Lower lobe of right lung (tissue), 2 donors: Measurements from ENCODE around the gene DOC2A. TPM values are rescaled to one million over a fixed set of nuclear protein-coding genes. Genes with fewer than 3 reads are reported as not detected.
"Not testable (repeated sequence)": the region's sequence is repeated elsewhere in the genome, so short reads cannot be mapped to it uniquely, and the experiment has no call there.

Source experiments
- ATAC-seq, 2 donors: fragments of 200-7000 bp; cut with Tn5 transposase; one replicate each; pipeline ENCODE4 v1.9.1; 2020 to 2022; ENCODE audit warnings: mild to moderate bottlenecking in 2 of 2, moderate library complexity in 2 of 2
- DNase-seq: peaks from one replicate; pipeline ENCODE4 v3.0.0-alpha.2; 2020
- H3K27ac ChIP-seq: fragments of 200-600 bp; one replicate; pipeline ENCODE4 v1.8.0; 2022
- H3K27me3 ChIP-seq: fragments of 200-600 bp; one replicate; pipeline ENCODE4 v1.8.0; 2022; ENCODE audit warnings: low read depth
- H3K36me3 ChIP-seq: fragments of 200-600 bp; one replicate; pipeline ENCODE4 v1.8.0; 2022; ENCODE audit warnings: mild to moderate bottlenecking
- H3K4me1 ChIP-seq: fragments of 200-600 bp; one replicate; pipeline ENCODE4 v1.8.0; 2022
- H3K4me3 ChIP-seq: fragments of 200-600 bp; one replicate; pipeline ENCODE4 v1.8.0; 2022; ENCODE audit warnings: mild to moderate bottlenecking
- H3K9me3 ChIP-seq: fragments of 200-600 bp; one replicate; pipeline ENCODE4 v1.8.0; 2022
- intact Hi-C: fragments of 100-400 bp; cut with DNase I; formaldehyde crosslinking; loops from one replicate; pipeline ENCODE4 v1.11.0; 2022
- total RNA-seq: library from RNA; stranded (reverse); fragmentation: NEBNext Ultra II Directional; extraction: Animal tissue kit (Norgen Biotek cat#: 25700); gene quantifications from one replicate; pipeline ENCODE4 v1.2.1, GENCODE V29; 2021
- TF ChIP-seq, protein P1 (sequence below): fragments of 200-600 bp; IDR thresholded peaks from one replicate; pipeline ENCODE4 v1.8.0; 2022; ENCODE audit warnings: antibody characterized with exemption, mild to moderate bottlenecking
- donor health status: DM: no; HTN: yes; CAD: no; lungs with severe emphysema.

DOC2A gene
- total RNA-seq, 1 donor from 2014 or later: 6.4 TPM

DNA sequence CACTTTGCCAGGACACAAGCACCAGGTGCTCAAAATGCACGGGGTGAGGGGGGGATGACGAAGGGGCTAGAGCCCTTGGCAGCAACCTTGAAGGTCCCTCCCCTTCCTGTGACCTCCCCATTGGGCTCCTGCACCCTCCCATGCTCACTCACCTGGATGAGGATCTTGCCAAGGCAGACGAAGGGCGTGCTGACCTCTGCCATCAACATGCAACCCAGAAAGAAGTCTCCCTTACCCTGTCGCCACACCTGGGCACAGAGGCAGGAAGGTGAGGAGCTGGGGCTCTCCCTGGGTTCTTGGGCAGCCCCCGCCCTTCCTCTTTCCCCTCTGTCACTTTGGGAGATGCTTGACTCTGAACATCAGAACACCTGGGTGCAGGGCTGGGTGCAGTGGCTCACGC lies 14.7 kb upstream of the DOC2A start:
- H3K4me3 ChIP-seq: no peak overlapping the region
- H3K9me3 ChIP-seq: no peaks in the 10 kb centered on the region
- TF ChIP-seq, protein P1, sequence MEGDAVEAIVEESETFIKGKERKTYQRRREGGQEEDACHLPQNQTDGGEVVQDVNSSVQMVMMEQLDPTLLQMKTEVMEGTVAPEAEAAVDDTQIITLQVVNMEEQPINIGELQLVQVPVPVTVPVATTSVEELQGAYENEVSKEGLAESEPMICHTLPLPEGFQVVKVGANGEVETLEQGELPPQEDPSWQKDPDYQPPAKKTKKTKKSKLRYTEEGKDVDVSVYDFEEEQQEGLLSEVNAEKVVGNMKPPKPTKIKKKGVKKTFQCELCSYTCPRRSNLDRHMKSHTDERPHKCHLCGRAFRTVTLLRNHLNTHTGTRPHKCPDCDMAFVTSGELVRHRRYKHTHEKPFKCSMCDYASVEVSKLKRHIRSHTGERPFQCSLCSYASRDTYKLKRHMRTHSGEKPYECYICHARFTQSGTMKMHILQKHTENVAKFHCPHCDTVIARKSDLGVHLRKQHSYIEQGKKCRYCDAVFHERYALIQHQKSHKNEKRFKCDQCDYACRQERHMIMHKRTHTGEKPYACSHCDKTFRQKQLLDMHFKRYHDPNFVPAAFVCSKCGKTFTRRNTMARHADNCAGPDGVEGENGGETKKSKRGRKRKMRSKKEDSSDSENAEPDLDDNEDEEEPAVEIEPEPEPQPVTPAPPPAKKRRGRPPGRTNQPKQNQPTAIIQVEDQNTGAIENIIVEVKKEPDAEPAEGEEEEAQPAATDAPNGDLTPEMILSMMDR: no peak
- no peak for DNase-seq
- peaks cover 43% of the 10 kb centered on the region for H3K27me3 ChIP-seq
- intact Hi-C loops: no loop called here
- peaks cover 14% of the 10 kb centered on the region for H3K4me1 ChIP-seq
- H3K27ac ChIP-seq: no peak overlapping the region
- ATAC-seq: no peak
- H3K36me3 ChIP-seq: no peaks in the 10 kb centered on the region

DNA sequence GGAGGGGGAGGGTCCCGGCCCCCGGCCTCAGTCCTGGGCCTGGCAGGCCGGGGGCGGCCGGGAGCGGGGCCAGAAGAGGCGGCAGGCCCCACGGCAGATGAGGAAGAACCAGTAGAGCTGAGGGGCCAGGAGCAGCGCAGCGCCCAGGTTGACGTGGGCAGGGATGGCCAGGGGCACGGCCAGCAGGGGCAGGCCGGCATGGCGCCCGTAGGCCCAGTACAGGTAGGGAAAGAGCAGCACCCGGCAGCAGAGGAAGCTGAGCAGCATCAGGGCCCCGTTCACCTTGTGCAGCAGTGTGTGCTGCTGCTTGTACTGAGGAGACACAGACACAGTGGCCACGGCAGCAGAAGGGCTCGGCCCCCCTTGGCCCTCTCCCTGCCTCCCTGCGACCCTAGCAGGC lies 14.3 kb upstream of the DOC2A start:
- TF ChIP-seq, protein P1: no peak
- intact Hi-C loops: no loop called here
- no peak overlapping the region for H3K4me3 ChIP-seq
- peaks cover 41% of the 10 kb centered on the region for H3K27me3 ChIP-seq
- ATAC-seq (no peak), DNase-seq (no peak)
- H3K4me1 ChIP-seq: peaks cover 14% of the 10 kb centered on the region
- no peaks in the 10 kb centered on the region for H3K9me3 ChIP-seq
- no peak overlapping the region for H3K27ac ChIP-seq
- no peaks in the 10 kb centered on the region for H3K36me3 ChIP-seq

DNA sequence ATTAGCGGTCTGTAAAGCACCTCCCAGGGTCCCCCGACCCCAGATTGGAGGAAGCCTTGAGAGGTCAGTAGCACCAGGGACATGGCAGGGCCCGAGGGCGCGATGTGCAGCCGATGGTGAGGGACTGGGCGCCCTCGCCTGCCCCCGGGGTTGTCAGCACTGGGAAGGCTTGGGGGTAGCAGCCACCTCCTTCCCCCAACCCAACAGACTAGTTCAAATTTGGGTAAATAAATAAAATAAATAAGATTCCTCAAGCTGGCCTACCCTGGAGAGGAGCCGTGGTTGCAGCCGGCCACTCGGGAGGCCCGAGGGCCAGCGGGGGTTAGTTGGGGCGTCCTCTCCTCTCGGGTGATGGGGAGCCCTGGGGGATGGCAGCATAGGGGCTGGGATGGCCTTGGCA lies 13.6 kb upstream of the DOC2A start:
- H3K4me1 ChIP-seq: peaks cover 14% of the 10 kb centered on the region
- TF ChIP-seq, protein P1: no peak
- H3K9me3 ChIP-seq: no peaks in the 10 kb centered on the region
- no peak overlapping the region for H3K27ac ChIP-seq
- intact Hi-C loops: no loop called here
- ATAC-seq: no peak
- no peaks in the 10 kb centered on the region for H3K36me3 ChIP-seq
- H3K27me3 ChIP-seq: peaks cover 34% of the 10 kb centered on the region
- no peak for DNase-seq
- no peak overlapping the region for H3K4me3 ChIP-seq

DNA sequence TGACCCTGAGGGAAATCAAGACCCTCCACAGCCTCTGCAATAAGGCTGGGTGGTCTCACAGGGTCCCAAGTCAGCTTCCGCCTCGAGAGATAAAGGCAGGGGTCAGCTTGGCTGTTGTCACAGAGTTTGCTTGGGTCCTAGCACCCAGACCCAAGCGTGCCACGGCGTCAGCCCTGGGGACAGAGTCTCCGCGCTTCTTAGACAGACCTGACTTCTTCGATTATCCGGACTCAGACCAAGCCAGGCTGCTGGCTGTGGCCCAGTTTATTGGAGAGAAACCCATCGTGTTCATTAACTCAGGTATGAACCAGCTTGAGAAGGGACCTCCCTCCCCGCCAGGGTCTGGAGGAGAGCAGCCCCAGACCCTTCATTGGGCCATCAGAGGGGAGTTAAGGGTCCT lies 12.8 kb upstream of the DOC2A start:
- TF ChIP-seq, protein P1: no peak
- intact Hi-C loops: no loop called here

DNA sequence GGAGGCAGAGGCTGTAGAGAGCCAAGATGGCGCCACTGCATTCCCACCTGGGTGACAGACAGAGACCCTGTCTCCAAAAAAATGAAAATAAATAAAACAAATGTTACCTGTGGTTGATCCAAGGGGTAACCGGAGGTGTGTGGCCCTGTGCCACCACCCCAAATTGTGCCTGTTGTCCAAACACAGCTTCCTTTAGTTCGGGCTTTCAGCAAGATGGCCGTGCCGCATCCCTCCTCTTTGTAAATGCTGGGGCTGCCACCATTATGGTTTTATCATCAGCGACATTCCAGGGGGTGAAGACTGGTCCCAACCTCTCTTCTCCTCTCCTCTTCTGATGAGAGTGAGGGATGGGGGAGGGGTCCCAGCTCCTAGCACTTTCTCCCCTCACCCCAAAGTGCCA lies 12.1 kb upstream of the DOC2A start, which contains the start of gene C16orf92:
Gene C16orf92, plus strand, starts transcription at position 312 of the 400 bp plus-strand sequence. CDS start 143 bp downstream, outside the sequence.
- intact Hi-C loops: no loop called here
- Histone ChIP-seq H3K27me3 (peaks cover 23% of the 10 kb centered on the region), H3K4me1 (peaks cover 14% of the 10 kb centered on the region), H3K27ac (no peak within 1 kb of the TSS), H3K36me3 (no peaks in the 10 kb centered on the region), H3K9me3 (no peaks in the 10 kb centered on the region), H3K4me3 (no peak within 1 kb of the TSS)
- DNase-seq: no peak
- TF ChIP-seq, protein P1: no peak
- no peak for ATAC-seq

More for the DNA sequence above, 12.8 kb upstream of the DOC2A start:
- H3K9me3 ChIP-seq: no peaks in the 10 kb centered on the region
- peaks cover 14% of the 10 kb centered on the region for H3K4me1 ChIP-seq
- H3K36me3 ChIP-seq: no peaks in the 10 kb centered on the region
- H3K4me3 ChIP-seq: no peak overlapping the region
- no peak for DNase-seq
- H3K27me3 ChIP-seq: peaks cover 26% of the 10 kb centered on the region
- H3K27ac ChIP-seq: no peak overlapping the region
- no peak for ATAC-seq

DNA sequence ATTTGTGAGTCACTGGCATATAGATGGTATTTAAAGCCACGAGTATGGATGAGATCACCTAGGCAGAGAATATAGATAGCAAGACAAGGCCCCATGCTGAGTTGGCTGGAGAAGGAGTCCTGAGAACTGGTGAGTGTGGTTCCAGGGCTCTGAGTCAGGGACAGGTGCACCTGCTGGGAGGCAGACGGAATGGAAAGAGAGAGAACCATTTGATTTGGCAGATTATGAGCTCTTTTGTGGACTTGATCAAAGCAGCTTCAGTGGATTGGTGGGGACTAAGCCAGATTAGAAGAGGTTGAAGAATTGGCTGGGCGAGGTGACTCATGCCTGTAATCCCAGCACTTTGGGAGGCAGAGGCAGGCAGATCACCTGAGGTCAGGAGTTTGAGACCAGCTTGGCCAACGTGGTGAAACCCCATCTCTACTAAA lies 7.9 kb upstream of the DOC2A start:
- intact Hi-C loops: no loop called here
- Histone ChIP-seq H3K27ac (no peak overlapping the region), H3K27me3 (no peaks in the 10 kb centered on the region), H3K4me3 (no peak overlapping the region), H3K4me1 (peaks cover 14% of the 10 kb centered on the region), H3K9me3 (no peaks in the 10 kb centered on the region), H3K36me3 (no peaks in the 10 kb centered on the region)
- TF ChIP-seq, protein P1: no peak
- no peak for ATAC-seq
- no peak for DNase-seq

DNA sequence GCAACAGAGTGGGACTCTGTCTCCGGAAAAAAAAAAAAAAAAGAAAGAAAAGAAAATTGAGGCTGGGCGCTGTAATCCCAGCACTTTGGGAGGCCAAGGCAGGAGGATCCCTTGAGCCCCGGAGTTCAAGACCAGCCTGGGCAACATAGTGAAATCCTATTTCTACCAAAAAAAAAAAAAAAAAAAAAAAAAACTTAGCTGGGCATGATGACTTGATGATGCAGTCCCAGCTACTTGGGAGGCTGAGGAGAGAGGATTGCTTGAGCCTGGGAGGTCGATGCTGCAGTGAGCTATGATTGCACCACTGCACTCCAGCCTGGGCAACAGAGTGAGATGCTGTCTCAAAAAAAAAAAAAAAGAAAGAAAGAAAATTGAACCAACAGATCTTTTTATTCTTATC lies 7.1 kb upstream of the DOC2A start:
- DNase-seq, intact Hi-C loops, H3K9me3 ChIP-seq, H3K4me3 ChIP-seq, ATAC-seq, H3K27me3 ChIP-seq, H3K36me3 ChIP-seq, H3K27ac ChIP-seq: not testable (repeated sequence)
- peaks cover 14% of the 10 kb centered on the region for H3K4me1 ChIP-seq
